ENCODE measurements around the gene PCDHA8.
"Not testable (repeated sequence)": the region's sequence is repeated elsewhere in the genome, so short reads cannot be mapped to it uniquely, and the experiment has no call there.

Gene PCDHA8, protein sequence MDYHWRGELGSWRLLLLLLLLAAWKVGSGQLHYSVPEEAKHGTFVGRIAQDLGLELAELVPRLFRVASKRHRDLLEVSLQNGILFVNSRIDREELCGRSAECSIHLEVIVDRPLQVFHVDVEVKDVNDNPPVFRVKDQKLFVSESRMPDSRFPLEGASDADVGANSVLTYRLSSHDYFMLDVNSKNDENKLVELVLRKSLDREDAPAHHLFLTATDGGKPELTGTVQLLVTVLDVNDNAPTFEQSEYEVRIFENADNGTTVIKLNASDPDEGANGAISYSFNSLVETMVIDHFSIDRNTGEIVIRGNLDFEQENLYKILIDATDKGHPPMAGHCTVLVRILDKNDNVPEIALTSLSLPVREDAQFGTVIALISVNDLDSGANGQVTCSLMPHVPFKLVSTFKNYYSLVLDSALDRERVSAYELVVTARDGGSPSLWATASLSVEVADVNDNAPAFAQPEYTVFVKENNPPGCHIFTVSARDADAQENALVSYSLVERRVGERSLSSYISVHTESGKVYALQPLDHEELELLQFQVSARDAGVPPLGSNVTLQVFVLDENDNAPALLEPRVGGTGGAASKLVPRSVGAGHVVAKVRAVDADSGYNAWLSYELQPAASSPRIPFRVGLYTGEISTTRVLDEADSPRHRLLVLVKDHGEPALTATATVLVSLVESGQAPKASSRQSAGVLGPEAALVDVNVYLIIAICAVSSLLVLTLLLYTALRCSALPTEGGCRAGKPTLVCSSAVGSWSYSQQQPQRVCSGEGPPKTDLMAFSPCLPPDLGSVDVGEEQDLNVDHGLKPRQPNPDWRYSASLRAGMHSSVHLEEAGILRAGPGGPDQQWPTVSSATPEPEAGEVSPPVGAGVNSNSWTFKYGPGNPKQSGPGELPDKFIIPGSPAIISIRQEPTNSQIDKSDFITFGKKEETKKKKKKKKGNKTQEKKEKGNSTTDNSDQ

DNA sequence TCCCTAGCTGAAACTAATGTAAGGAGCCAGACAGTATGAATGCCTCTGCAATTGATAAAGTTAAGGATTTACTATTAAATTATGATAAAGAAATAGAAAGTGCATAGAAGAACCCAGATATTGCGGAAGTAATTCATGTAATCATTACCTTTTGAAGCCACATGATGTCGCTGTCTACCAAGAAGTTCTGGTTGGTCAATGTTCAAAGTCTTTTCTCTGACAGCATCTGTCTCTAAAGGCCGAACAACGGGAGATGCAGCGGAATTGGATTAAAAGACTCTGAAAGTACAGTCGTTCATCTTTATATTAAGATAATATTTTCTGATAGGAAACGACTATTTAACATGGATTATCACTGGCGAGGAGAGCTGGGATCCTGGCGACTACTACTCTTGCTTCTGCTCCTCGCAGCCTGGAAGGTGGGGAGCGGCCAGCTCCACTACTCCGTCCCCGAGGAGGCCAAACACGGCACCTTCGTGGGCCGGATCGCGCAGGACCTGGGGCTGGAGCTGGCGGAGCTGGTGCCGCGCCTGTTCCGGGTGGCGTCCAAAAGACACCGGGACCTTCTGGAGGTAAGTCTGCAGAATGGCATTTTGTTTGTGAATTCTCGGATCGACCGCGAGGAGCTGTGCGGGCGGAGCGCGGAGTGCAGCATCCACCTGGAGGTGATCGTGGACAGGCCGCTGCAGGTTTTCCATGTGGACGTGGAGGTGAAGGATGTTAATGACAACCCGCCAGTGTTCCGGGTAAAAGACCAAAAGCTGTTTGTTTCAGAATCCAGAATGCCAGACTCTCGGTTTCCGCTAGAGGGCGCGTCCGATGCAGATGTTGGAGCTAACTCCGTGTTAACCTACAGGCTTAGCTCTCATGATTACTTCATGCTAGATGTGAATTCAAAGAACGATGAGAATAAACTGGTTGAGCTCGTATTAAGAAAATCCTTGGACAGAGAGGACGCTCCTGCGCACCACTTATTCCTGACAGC, at the start of gene PCDHA8:
TSS of gene PCDHA8 (plus strand) at position 210 of the 985 bp plus-strand sequence. CDS start at position 345, 135 bp downstream.
- no peak within 1 kb of the TSS for H3K9ac ChIP-seq (ENCODE audit: low read depth, low read length)
- H3K27me3 ChIP-seq (ENCODE audit: control insufficient read depth, insufficient read depth, low read length), result no peaks in the 10 kb centered on the region
- no peaks in the 10 kb centered on the region for H3K4me1 ChIP-seq (ENCODE audit: control insufficient read depth, insufficient read depth, low read length)
- no peak within 1 kb of the TSS for H3K27ac ChIP-seq (ENCODE audit: low read depth, low read length)
- no peaks in the 10 kb centered on the region for H3K9me3 ChIP-seq (ENCODE audit: control insufficient read depth, insufficient read depth, low read length)
- H3K36me3 ChIP-seq (ENCODE audit: control insufficient read depth, insufficient read depth, low read length), result no peaks in the 10 kb centered on the region
- no peak within 1 kb of the TSS for H3K4me3 ChIP-seq (ENCODE audit: low read depth, low read length)

DNA sequence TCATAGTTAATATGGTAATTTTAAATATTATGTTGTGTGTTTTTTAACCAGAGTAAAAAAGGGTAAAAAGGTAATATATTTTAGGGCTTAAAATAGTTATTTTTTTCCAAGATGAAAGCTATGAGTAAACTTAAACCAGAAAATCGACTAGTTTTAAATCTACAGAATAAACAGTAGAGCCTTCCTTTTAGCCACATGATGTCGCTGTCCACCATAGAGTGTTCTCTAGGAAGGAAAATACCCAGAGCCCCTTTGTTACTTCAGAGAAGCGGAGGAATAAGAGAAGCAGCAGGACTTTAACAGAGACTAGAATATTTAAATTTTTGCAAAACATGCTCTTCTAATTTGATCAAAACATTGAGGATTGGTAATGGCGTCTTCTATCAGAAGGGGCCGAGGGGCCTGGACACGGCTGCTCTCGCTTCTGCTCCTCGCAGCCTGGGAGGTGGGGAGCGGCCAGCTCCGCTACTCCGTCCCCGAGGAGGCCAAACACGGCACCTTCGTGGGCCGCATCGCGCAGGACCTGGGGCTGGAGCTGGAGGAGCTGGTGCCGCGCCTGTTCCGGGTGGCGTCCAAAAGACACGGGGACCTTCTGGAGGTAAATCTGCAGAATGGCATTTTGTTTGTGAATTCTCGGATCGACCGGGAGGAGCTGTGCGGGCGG, 46.3 kb upstream of the PCDHA8 start, which contains the start of gene PCDHA2:
TSS of gene PCDHA2 (plus strand) at position 258 of the 664 bp plus-strand sequence.
- Histone ChIP-seq H3K4me1 (ENCODE audit: control insufficient read depth, insufficient read depth, low read length) (no peaks in the 10 kb centered on the region), H3K36me3 (ENCODE audit: control insufficient read depth, insufficient read depth, low read length) (no peaks in the 10 kb centered on the region), H3K9ac (ENCODE audit: low read depth, low read length) (no peak within 1 kb of the TSS), H3K4me3 (ENCODE audit: low read depth, low read length) (peak within 1 kb of the TSS; percentile 71), H3K27ac (ENCODE audit: low read depth, low read length) (no peak within 1 kb of the TSS), H3K9me3 (ENCODE audit: control insufficient read depth, insufficient read depth, low read length) (peaks cover 12% of the 10 kb centered on the region), H3K27me3 (ENCODE audit: control insufficient read depth, insufficient read depth, low read length) (no peaks in the 10 kb centered on the region)

DNA sequence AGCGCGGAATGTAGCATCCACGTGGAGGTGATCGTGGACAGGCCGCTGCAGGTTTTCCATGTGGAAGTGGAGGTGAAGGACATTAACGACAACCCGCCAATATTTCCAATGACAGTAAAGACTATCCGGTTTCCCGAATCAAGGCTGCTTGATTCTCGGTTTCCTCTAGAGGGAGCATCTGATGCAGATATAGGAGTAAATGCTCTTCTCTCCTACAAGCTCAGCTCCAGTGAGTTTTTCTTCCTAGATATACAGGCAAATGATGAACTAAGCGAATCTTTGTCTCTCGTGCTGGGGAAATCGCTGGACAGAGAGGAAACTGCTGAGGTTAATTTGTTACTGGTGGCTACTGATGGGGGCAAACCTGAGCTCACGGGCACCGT, 45.7 kb upstream of the PCDHA8 start:
- Histone ChIP-seq H3K36me3 (ENCODE audit: control insufficient read depth, insufficient read depth, low read length) (no peaks in the 10 kb centered on the region), H3K9ac (ENCODE audit: low read depth, low read length) (no peak overlapping the region), H3K27ac (ENCODE audit: low read depth, low read length) (no peak overlapping the region), H3K4me1 (ENCODE audit: control insufficient read depth, insufficient read depth, low read length) (no peaks in the 10 kb centered on the region), H3K27me3 (ENCODE audit: control insufficient read depth, insufficient read depth, low read length) (no peaks in the 10 kb centered on the region), H3K4me3 (ENCODE audit: low read depth, low read length) (peak overlapping the region; percentile 71), H3K9me3 (ENCODE audit: control insufficient read depth, insufficient read depth, low read length) (peaks cover 16% of the 10 kb centered on the region)

DNA sequence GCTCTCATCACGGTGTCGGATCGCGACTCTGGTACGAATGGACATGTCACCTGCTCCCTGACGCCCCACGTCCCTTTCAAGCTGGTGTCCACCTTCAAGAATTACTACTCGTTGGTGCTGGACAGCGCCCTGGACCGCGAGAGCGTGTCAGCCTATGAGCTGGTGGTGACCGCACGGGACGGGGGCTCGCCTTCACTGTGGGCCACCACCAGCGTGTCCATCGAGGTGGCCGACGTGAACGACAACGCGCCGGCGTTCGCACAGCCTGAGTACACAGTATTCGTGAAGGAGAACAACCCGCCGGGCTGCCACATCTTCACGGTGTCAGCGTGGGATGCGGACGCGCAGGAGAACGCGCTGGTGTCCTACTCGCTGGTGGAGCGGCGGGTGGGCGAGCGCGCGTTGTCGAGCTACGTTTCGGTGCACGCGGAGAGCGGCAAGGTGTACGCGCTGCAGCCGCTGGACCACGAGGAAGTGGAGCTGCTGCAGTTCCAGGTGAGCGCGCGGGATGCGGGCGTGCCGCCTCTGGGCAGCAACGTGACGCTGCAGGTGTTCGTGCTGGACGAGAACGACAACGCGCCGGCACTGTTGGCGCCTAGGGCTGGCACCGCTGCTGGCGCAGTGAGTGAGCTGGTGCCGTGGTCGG, 44.8 kb upstream of the PCDHA8 start:
- H3K4me3 ChIP-seq (ENCODE audit: low read depth, low read length); H3K9ac ChIP-seq (ENCODE audit: low read depth, low read length); H3K27me3 ChIP-seq (ENCODE audit: control insufficient read depth, insufficient read depth, low read length); H3K27ac ChIP-seq (ENCODE audit: low read depth, low read length); H3K36me3 ChIP-seq (ENCODE audit: control insufficient read depth, insufficient read depth, low read length); H3K4me1 ChIP-seq (ENCODE audit: control insufficient read depth, insufficient read depth, low read length): not testable (repeated sequence)
- peaks cover 18% of the 10 kb centered on the region for H3K9me3 ChIP-seq (ENCODE audit: control insufficient read depth, insufficient read depth, low read length)

DNA sequence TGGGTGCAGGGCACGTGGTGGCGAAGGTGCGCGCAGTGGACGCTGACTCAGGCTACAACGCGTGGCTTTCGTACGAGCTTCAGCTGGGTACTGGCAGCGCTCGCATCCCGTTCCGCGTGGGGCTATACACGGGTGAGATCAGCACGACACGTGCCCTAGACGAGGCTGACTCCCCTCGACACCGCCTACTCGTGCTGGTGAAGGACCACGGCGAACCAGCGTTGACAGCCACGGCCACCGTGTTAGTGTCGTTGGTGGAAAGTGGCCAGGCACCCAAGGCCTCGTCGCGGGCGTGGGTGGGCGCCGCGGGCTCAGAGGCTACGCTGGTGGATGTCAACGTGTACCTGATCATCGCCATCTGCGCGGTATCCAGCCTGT, 44.3 kb upstream of the PCDHA8 start:
- H3K9ac ChIP-seq (ENCODE audit: low read depth, low read length), result no peak overlapping the region
- H3K27me3 ChIP-seq (ENCODE audit: control insufficient read depth, insufficient read depth, low read length), result no peaks in the 10 kb centered on the region
- H3K36me3 ChIP-seq (ENCODE audit: control insufficient read depth, insufficient read depth, low read length), result no peaks in the 10 kb centered on the region
- no peak overlapping the region for H3K4me3 ChIP-seq (ENCODE audit: low read depth, low read length)
- H3K9me3 ChIP-seq (ENCODE audit: control insufficient read depth, insufficient read depth, low read length), result peaks cover 18% of the 10 kb centered on the region
- H3K27ac ChIP-seq (ENCODE audit: low read depth, low read length), result no peak overlapping the region
- no peaks in the 10 kb centered on the region for H3K4me1 ChIP-seq (ENCODE audit: control insufficient read depth, insufficient read depth, low read length)

DNA sequence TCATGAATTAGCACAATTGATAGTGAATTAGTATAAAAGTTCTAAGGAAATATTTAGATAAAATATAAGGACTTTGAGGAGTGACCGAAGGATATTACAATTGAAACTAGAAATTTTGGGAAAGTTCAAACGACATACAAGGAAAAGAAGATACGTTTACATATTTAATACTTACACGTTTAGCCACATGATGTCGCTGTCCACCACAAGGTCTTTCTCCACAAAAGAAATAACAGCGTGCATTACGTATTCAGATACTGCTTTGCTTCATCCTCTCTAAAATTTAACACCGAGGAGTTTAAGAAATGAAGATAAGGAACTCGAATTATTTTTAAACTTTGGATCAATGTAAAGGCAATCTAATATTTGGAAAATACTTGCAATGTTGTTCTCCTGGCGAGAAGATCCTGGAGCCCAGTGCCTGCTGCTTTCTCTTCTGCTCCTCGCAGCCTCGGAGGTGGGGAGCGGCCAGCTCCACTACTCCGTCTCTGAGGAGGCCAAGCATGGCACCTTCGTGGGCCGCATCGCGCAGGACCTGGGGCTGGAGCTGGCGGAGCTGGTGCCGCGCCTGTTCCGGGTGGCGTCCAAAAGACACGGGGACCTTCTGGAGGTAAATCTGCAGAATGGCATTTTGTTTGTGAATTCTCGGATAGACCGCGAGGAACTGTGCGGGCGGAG, 40.0 kb upstream of the PCDHA8 start, which contains the start of gene PCDHA3:
TSS of gene PCDHA3 (plus strand) at position 242 of the 678 bp plus-strand sequence.
- no peaks in the 10 kb centered on the region for H3K27me3 ChIP-seq (ENCODE audit: control insufficient read depth, insufficient read depth, low read length)
- H3K4me1 ChIP-seq (ENCODE audit: control insufficient read depth, insufficient read depth, low read length), result no peaks in the 10 kb centered on the region
- peaks cover 14% of the 10 kb centered on the region; the same call in 1 of the 2 replicates for H3K9me3 ChIP-seq (ENCODE audit: control insufficient read depth, insufficient read depth, low read length)
- H3K36me3 ChIP-seq (ENCODE audit: control insufficient read depth, insufficient read depth, low read length), result no peaks in the 10 kb centered on the region
- H3K27ac ChIP-seq (ENCODE audit: low read depth, low read length), result no peak within 1 kb of the TSS
- no peak within 1 kb of the TSS; the same call in 1 of the 2 replicates for H3K4me3 ChIP-seq (ENCODE audit: low read depth, low read length)
- H3K9ac ChIP-seq (ENCODE audit: low read depth, low read length), result no peak within 1 kb of the TSS

DNA sequence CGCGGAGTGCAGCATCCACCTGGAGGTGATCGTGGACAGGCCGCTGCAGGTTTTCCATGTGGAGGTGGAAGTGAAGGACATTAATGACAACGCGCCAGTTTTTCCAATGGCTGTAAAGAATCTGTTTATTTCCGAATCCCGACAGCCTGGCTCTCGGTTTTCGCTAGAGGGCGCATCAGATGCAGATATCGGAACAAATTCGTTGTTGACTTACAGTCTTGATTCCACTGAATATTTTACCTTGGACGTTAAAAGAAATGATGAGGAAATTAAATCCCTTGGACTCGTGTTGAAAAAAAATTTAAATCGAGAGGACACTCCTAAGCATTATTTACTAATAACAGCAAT, 39.5 kb upstream of the PCDHA8 start:
- H3K4me3 ChIP-seq (ENCODE audit: low read depth, low read length), result no peak overlapping the region; the same call in 1 of the 2 replicates
- H3K9me3 ChIP-seq (ENCODE audit: control insufficient read depth, insufficient read depth, low read length), result peaks cover 14% of the 10 kb centered on the region; the same call in 1 of the 2 replicates
- H3K27me3 ChIP-seq (ENCODE audit: control insufficient read depth, insufficient read depth, low read length), result no peaks in the 10 kb centered on the region
- H3K36me3 ChIP-seq (ENCODE audit: control insufficient read depth, insufficient read depth, low read length), result no peaks in the 10 kb centered on the region
- H3K27ac ChIP-seq (ENCODE audit: low read depth, low read length), result no peak overlapping the region
- no peaks in the 10 kb centered on the region for H3K4me1 ChIP-seq (ENCODE audit: control insufficient read depth, insufficient read depth, low read length)
- no peak overlapping the region for H3K9ac ChIP-seq (ENCODE audit: low read depth, low read length)

DNA sequence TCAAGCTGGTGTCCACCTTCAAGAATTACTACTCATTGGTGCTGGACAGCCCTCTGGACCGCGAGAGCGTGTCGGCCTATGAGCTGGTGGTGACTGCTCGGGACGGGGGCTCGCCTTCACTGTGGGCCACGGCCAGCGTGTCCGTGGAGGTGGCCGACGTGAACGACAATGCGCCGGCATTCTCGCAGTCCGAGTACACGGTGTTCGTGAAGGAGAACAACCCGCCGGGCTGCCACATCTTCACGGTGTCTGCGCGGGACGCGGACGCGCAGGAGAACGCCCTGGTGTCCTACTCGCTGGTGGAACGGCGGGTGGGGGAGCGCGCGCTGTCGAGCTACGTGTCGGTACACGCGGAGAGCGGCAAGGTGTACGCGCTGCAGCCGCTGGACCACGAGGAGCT, 38.6 kb upstream of the PCDHA8 start:
- H3K27me3 ChIP-seq (ENCODE audit: control insufficient read depth, insufficient read depth, low read length); H3K27ac ChIP-seq (ENCODE audit: low read depth, low read length); H3K36me3 ChIP-seq (ENCODE audit: control insufficient read depth, insufficient read depth, low read length); H3K4me1 ChIP-seq (ENCODE audit: control insufficient read depth, insufficient read depth, low read length); H3K9ac ChIP-seq (ENCODE audit: low read depth, low read length); H3K4me3 ChIP-seq (ENCODE audit: low read depth, low read length): not testable (repeated sequence)
- H3K9me3 ChIP-seq (ENCODE audit: control insufficient read depth, insufficient read depth, low read length), result peaks cover 14% of the 10 kb centered on the region; the same call in 1 of the 2 replicates

DNA sequence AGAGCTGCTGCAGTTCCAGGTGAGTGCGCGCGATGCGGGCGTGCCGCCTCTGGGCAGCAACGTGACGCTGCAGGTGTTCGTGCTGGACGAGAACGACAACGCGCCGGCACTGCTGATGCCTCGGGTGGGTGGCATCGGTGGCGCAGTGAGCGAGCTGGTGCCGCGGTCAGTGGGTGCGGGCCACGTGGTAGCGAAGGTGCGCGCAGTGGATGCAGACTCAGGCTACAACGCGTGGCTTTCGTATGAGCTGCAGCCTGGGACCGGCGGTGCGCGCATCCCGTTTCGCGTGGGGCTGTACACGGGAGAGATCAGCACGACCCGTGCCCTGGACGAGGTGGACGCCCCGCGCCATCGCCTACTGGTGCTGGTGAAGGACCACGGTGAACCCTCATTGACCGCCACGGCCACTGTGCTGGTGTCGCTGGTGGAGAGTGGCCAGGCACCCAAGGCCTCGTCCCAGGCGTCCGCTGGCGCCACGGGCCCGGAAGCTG, 38.2 kb upstream of the PCDHA8 start:
- no peak overlapping the region for H3K4me3 ChIP-seq (ENCODE audit: low read depth, low read length)
- no peak overlapping the region for H3K9ac ChIP-seq (ENCODE audit: low read depth, low read length)
- peaks cover 14% of the 10 kb centered on the region; the same call in 1 of the 2 replicates for H3K9me3 ChIP-seq (ENCODE audit: control insufficient read depth, insufficient read depth, low read length)
- H3K27me3 ChIP-seq (ENCODE audit: control insufficient read depth, insufficient read depth, low read length), result no peaks in the 10 kb centered on the region
- H3K36me3 ChIP-seq (ENCODE audit: control insufficient read depth, insufficient read depth, low read length), result no peaks in the 10 kb centered on the region
- H3K27ac ChIP-seq (ENCODE audit: low read depth, low read length), result no peak overlapping the region
- H3K4me1 ChIP-seq (ENCODE audit: control insufficient read depth, insufficient read depth, low read length), result no peaks in the 10 kb centered on the region

Data from HUES48 (cell line).